ENCODE measurements around the gene ATP11B. TPM values are rescaled to one million over a fixed set of nuclear protein-coding genes. Genes with fewer than 3 reads are reported as not detected.

The ATP11B gene
- total and polyA plus RNA-seq, 2 of the 8 experiments (the other 6 are each of a cell fraction or from before 2014, with no cell fraction given): 5.1 to 26.5 TPM

GRCh38 chr3:182803596-182803995 lies 10.3 kb downstream of the ATP11B start (continued):
- TF ChIP-seq CHD7 (IDR thresholded peaks at IDR 0.05; ENCODE audit: insufficient replicate concordance, low read length) (no peak), EGR1 (IDR thresholded peaks at IDR 0.05; ENCODE audit: borderline replicate concordance, low read depth, low read length) (no peak)

All from H1 (cell line).